ENCODE data around the gene WDR45B.

DNA sequence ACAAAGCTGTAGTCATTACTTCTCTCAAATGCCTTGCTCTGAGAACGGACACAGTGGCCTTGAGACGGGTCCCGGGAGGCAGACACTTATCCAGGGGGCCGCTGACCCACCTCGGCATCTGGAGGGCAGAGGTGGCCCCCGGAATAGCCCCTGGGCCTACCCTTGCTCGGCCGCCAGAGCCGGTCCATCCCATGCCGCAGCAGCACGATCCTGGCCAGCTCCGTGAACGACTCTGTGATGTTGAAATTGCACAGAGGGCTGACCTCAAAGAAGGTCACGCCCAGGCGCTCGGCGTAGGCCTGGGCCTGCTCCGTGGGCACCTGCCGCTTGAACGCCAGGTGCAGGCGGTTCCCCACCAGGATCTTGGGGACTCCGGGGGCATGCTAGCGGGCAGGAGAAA lies 10.1 kb upstream of the WDR45B start:
- TF ChIP-seq RAD21 (IDR thresholded peaks at IDR 0.05; ENCODE audit: low read depth) (no peak), YY1 (IDR thresholded peaks at IDR 0.05; ENCODE audit: low read depth) (no peak), EP300 (IDR thresholded peaks at IDR 0.05; ENCODE audit: borderline replicate concordance) (no peak), CEBPB (IDR thresholded peaks at IDR 0.05) (no peak), TAF1 (IDR thresholded peaks at IDR 0.05; ENCODE audit: low read depth) (no peak), CREB1 (IDR thresholded peaks at IDR 0.05; ENCODE audit: low read depth) (no peak)
- TF ChIP-seq, protein P1, sequence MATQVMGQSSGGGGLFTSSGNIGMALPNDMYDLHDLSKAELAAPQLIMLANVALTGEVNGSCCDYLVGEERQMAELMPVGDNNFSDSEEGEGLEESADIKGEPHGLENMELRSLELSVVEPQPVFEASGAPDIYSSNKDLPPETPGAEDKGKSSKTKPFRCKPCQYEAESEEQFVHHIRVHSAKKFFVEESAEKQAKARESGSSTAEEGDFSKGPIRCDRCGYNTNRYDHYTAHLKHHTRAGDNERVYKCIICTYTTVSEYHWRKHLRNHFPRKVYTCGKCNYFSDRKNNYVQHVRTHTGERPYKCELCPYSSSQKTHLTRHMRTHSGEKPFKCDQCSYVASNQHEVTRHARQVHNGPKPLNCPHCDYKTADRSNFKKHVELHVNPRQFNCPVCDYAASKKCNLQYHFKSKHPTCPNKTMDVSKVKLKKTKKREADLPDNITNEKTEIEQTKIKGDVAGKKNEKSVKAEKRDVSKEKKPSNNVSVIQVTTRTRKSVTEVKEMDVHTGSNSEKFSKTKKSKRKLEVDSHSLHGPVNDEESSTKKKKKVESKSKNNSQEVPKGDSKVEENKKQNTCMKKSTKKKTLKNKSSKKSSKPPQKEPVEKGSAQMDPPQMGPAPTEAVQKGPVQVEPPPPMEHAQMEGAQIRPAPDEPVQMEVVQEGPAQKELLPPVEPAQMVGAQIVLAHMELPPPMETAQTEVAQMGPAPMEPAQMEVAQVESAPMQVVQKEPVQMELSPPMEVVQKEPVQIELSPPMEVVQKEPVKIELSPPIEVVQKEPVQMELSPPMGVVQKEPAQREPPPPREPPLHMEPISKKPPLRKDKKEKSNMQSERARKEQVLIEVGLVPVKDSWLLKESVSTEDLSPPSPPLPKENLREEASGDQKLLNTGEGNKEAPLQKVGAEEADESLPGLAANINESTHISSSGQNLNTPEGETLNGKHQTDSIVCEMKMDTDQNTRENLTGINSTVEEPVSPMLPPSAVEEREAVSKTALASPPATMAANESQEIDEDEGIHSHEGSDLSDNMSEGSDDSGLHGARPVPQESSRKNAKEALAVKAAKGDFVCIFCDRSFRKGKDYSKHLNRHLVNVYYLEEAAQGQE (IDR thresholded peaks at IDR 0.05; ENCODE audit: low read depth), result no peak

Measured in Ishikawa (cell line).